GM18951 (cell line): ENCODE results near the gene AQP3.
"Not testable (repeated sequence)": the region's sequence is repeated elsewhere in the genome, so short reads cannot be mapped to it uniquely, and the experiment has no call there.

ENCODE experiments used
- POLR2A ChIP-seq: IDR thresholded peaks from 4 replicates; pipeline ENCODE4 v1.6.1; 2011; ENCODE audit warnings: mild to moderate bottlenecking; ENCODE audit not compliant: insufficient read length, insufficient read depth; ENCODE audit errors: extremely low read depth
- in situ Hi-C: fragments of 300-500 bp; cut with MboI; formaldehyde crosslinking; loops from one replicate; pipeline ENCODE4 v1.12.0; 2022; ENCODE audit warnings: low sequenced_read_pairs, mixed read lengths, inconsistent platforms; ENCODE audit not compliant: unreplicated experiment

AQP3 gene

DNA sequence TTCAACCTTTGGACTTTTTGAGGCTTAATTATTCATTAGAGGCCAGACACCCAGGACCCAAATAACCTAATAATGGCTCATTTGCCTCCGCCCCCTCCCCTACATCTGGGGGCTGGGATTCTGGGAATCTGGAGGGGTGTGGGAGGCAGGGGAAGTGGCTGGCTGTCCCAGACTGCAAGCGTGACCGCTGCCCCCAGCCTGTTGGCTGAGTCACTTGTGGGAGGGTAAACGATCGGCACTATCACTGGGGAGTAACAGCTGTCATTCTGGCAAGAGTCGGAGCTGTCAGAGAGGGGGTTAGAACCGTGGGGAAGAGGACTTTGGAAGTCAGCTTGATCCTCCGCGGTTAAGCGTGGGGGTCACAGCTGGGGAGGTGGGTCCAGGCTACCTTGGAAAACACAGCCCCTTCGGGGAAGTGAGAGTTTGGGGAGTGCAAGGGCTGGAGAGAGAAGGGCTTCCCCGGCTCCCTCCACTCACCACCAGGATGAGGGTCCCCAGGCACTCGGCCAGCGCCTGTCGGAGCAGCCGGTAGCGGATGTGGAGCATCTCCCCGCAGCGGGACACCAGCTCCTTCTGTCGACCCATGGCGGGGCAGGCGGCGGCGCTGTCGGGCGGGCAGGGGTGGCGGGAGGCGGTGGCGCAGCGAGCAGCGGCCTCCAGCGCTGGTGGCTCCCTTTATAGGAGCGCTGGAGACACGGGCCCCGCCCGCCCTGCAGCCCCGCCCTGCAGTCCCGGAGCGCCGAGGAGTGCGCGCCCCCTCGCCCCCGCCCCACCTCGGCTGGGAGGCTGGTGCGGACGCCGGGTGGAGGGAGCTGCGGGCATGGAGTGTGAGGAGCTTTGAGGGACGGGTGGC lies at the start of gene AQP3:
Gene AQP3, minus strand, starts transcription at position 648 of the 853 bp plus-strand sequence. Its CDS starts 63 bp downstream, at position 585.
- no peak for TF ChIP-seq POLR2A
- in situ Hi-C loops: no loop called here

DNA sequence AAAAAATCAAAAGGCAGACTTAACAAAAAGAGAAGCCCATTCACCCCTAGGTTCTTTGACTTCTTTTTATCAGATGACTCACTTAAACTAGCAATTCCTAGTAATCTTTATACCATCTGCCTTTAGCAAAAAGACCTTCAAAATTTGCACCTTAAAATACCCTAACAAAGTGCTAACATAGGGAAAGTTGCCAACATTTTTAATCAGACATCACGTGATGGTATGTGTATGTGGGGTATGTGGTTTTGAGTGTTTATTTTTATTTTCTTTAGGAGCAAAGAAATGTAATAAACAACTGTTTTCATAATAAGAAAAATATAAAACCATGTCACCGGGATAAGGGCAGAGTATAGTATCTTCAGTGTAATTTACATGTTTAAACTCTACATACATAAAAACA lies 46.4 kb upstream of the AQP3 start:
- in situ Hi-C loops: not testable (repeated sequence)

- TF ChIP-seq POLR2A: no peak
- in situ Hi-C loops: no loop called here
Measured at GRCh38 chr9:33489066-33489465, 41.7 kb upstream of the AQP3 start.

GRCh38 chr9:33485312-33485711 lies 37.9 kb upstream of the AQP3 start:
- in situ Hi-C loops: not testable (repeated sequence)

- in situ Hi-C loops: no loop called here
- no peak for TF ChIP-seq POLR2A
Measured at GRCh38 chr9:33480976-33481375, 33.6 kb upstream of the AQP3 start.

GRCh38 chr9:33480106-33480505 lies 32.7 kb upstream of the AQP3 start:
- in situ Hi-C loops: no loop called here

DNA sequence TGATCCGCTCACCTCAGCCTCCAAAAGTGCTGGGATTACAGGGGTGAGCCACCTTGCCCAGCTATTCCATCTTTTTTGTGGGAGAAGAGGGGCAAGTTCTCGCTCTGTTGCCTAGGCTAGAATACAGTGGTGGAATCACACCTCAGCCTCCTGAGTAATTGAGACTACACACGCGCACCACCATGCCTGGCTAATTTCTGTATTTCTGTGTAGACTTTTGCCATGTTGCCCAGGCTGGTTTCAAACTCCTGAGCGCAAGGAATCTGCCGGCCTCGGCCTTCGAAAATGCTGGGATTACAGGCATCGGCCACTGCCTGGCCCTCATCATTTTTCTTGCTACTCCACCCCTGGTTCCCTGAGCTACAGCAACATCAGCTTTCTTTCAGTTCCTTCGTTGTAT lies 29.1 kb upstream of the AQP3 start:
- no peak for TF ChIP-seq POLR2A
- in situ Hi-C loops: no loop called here

More at GRCh38 chr9:33480106-33480505, 32.7 kb upstream of the AQP3 start:
- no peak for TF ChIP-seq POLR2A

GRCh38 chr9:33475357-33475756 lies 28.0 kb upstream of the AQP3 start:
- in situ Hi-C loops: no loop called here

GRCh38 chr9:33473643-33474352 lies 26.4 kb upstream of the AQP3 start, which contains the start of gene NOL6:
NOL6 (minus strand) TSS chr9:33473924; CDS start chr9:33473842, 82 bp downstream.
- in situ Hi-C loops: no loop called here
- TF ChIP-seq POLR2A: peak; percentile 85

More at GRCh38 chr9:33475357-33475756, 28.0 kb upstream of the AQP3 start:
- no peak for TF ChIP-seq POLR2A

- in situ Hi-C loops: no loop called here
Measured at GRCh38 chr9:33472881-33473615, 25.7 kb upstream of the AQP3 start.

GRCh38 chr9:33472171-33472880 lies 24.9 kb upstream of the AQP3 start:
- in situ Hi-C loops: no loop called here
- no peak for TF ChIP-seq POLR2A

More at GRCh38 chr9:33472881-33473615, 25.7 kb upstream of the AQP3 start:
- no peak for TF ChIP-seq POLR2A

DNA sequence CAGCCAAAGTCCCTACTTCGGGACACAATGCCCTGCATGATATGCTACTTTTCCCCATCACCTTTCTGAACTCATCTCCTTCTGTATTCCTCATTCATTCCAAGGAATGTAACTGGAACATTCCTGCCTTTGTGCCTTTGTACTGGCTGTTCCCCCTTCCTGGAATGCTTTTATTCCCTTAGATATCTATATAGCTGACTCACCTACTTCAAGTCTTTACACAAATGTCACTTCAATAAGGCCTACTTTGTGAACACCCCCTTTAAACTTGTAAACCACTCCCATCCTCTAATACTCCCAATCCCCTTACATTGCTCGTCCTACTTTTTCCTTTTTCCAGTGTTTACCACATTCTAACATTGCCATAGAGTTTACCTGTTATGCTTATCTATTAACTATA lies 24.0 kb upstream of the AQP3 start:
- TF ChIP-seq POLR2A: no peak
- in situ Hi-C loops: no loop called here

DNA sequence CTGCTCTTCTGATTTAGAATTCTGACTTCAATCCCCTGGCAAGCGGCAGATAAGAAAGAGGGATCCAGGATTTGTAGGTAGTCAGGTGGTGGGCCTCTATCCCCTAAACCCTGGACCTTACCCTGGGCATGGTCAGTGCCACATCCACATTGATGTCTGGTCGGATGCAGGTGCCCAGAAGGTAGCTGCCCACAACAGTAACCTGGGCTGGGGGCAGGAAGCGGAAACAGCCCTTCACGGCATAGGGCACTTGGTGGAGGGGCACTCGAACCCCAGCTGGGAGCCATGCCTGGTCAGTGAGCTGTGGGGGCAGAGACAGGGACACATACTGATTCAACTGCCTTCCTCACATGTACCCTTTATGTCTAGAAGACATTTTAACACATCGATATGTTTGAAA lies 22.5 kb upstream of the AQP3 start:
- no peak for TF ChIP-seq POLR2A
- in situ Hi-C loops: no loop called here
